ENCODE measurements around the gene TRANK1.

DNA sequence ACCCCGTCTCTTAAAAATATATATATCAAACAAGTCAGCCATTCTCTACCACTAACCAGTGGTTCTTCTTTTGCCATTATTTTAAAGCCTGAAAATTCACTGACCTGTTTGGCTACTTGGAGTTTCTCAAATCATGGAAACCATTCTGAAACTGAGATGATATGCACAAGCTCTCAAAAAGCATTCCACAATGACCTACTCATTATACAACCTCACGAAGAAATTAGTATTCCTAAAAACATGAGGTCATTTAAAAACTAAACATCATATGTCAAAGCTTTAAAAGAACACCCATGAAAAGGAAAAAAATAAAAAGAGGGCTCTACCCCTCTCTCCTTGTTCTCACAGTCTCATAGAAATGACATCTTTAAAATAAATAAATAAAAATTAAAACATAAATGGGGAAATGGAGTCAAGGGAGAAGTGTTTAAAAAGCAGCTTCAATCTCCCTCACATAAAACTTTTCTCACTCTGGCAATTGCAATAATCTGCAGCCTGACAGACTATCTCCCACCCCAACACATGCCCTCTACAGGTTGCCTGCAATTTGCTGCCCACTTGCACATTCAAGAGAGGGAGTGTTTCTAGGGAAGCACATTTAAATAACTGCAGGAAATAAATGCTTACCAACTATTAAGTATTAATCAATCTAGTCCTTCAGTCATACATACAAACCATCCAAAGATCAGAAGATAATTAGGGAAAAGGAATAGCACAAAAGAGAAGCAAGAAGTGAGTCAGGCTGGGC, 73.3 kb downstream of the TRANK1 start:
- TF ChIP-seq, protein P1, sequence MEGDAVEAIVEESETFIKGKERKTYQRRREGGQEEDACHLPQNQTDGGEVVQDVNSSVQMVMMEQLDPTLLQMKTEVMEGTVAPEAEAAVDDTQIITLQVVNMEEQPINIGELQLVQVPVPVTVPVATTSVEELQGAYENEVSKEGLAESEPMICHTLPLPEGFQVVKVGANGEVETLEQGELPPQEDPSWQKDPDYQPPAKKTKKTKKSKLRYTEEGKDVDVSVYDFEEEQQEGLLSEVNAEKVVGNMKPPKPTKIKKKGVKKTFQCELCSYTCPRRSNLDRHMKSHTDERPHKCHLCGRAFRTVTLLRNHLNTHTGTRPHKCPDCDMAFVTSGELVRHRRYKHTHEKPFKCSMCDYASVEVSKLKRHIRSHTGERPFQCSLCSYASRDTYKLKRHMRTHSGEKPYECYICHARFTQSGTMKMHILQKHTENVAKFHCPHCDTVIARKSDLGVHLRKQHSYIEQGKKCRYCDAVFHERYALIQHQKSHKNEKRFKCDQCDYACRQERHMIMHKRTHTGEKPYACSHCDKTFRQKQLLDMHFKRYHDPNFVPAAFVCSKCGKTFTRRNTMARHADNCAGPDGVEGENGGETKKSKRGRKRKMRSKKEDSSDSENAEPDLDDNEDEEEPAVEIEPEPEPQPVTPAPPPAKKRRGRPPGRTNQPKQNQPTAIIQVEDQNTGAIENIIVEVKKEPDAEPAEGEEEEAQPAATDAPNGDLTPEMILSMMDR (IDR thresholded peaks at IDR 0.05; ENCODE audit: low read length): no peak
- no peak for TF ChIP-seq EZH2phosphoT487 (IDR thresholded peaks at IDR 0.05; ENCODE audit: low read length)
- TF ChIP-seq EZH2 (optimal IDR thresholded peaks at IDR 0.05; ENCODE audit: low read depth, low read length): no peak

Measured in MM.1S (cell line).